Neural progenitor cell (in vitro differentiated cells): ENCODE measurements around the gene REV3L.

Experiments used
- EZH2 ChIP-seq: fragments of 200-600 bp; sonication (generic); IDR thresholded peaks from 2 replicates; pipeline ENCODE4 v1.6.1; 2017; ENCODE audit warnings: antibody characterized with exemption, mild to moderate bottlenecking, moderate library complexity
- TF ChIP-seq, protein P1 (sequence below): fragments of 200-600 bp; sonication (generic); IDR thresholded peaks from 2 replicates; pipeline ENCODE4 v1.5.1; 2017; ENCODE audit warnings: antibody characterized with exemption, mild to moderate bottlenecking

DNA sequence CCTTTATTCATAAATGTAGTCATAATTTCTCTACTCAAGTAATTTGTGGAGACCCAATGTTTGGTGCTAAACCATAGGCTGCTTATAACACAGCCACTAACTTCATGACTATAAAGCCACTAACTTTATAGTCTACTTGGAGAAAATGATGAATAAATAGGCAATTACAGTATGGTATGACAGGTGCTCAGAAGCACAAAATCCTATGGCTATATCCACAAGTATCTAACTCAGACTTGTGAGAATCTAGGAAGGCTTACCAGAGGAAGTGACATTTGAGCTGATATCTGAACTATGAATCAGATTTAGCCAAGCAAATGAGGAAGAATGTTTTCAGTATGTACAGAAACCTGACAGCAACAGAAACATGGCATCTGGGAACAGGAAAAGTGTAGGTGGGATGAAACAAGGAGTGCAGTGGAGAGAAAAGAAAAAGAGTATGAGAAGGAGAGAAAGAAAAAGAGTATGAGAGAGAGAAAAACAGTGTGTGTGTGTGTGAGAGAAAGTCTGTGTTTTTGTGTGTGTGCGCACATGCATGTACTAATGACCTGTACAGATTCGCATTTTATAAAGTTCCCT, 59.9 kb downstream of the REV3L start:
- TF ChIP-seq, protein P1, sequence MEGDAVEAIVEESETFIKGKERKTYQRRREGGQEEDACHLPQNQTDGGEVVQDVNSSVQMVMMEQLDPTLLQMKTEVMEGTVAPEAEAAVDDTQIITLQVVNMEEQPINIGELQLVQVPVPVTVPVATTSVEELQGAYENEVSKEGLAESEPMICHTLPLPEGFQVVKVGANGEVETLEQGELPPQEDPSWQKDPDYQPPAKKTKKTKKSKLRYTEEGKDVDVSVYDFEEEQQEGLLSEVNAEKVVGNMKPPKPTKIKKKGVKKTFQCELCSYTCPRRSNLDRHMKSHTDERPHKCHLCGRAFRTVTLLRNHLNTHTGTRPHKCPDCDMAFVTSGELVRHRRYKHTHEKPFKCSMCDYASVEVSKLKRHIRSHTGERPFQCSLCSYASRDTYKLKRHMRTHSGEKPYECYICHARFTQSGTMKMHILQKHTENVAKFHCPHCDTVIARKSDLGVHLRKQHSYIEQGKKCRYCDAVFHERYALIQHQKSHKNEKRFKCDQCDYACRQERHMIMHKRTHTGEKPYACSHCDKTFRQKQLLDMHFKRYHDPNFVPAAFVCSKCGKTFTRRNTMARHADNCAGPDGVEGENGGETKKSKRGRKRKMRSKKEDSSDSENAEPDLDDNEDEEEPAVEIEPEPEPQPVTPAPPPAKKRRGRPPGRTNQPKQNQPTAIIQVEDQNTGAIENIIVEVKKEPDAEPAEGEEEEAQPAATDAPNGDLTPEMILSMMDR, result no peak
- no peak for TF ChIP-seq EZH2
